Vagina (tissue), 2 donors: ENCODE results near the gene ZMYND8.

Experiments
- CTCF ChIP-seq, 3 experiments: fragments of 450-650 bp in 2 of 3; fragments of 200-600 bp in 1 of 3; sonication (generic) in 1 of 3; IDR thresholded peaks; one replicate each; pipeline ENCODE4 v1.5.1; 2017 to 2019; ENCODE audit warnings: antibody characterized with exemption in 3 of 3, mild to moderate bottlenecking in 2 of 3, moderate library complexity in 2 of 3
- POLR2A ChIP-seq, 2 donors: fragments of 450-650 bp; IDR thresholded peaks; one replicate each; pipeline ENCODE4 v1.6.1; 2017; ENCODE audit warnings: antibody characterized with exemption in 2 of 2, mild to moderate bottlenecking in 2 of 2, moderate library complexity in 2 of 2
- POLR2AphosphoS5 ChIP-seq, 2 donors: sonication (generic); formaldehyde crosslinking; IDR thresholded peaks; one replicate each; pipeline ENCODE4 v1.9.0; 2017; ENCODE audit warnings: antibody characterized with exemption in 2 of 2, mild to moderate bottlenecking in 2 of 2, low read depth in 1 of 2; ENCODE audit not compliant: insufficient read depth in 1 of 2

- no peak for TF ChIP-seq POLR2A (IDR thresholded peaks at IDR 0.05)
- no peak for TF ChIP-seq CTCF (IDR thresholded peaks at IDR 0.05)
- TF ChIP-seq POLR2AphosphoS5 (IDR thresholded peaks at IDR 0.05; ENCODE audit: insufficient read depth in 1 of 2, low read depth in 1 of 2), result no peak
These were observed 158.2 kb downstream of the ZMYND8 start for GRCh38 chr20:47198254-47198671.
